Esophagus muscularis mucosa (tissue), 3 donors: ENCODE data around the gene PARVB.

Experiments
- CTCF ChIP-seq, 3 experiments: fragments of 200-600 bp in 2 of 3; fragments of 450-650 bp in 1 of 3; sonication (generic) in 2 of 3; IDR thresholded peaks; one replicate each; pipeline ENCODE4 v1.5.1; 2017 to 2019; ENCODE audit warnings: antibody characterized with exemption in 3 of 3, mild to moderate bottlenecking in 2 of 3, moderate library complexity in 1 of 3
- POLR2A ChIP-seq: fragments of 450-650 bp; IDR thresholded peaks from one replicate; pipeline ENCODE4 v1.6.1; 2017; ENCODE audit warnings: antibody characterized with exemption, moderate library complexity, mild to moderate bottlenecking, low read depth

GRCh38 chr22:44190381-44190976, 166.4 kb downstream of the PARVB start:
- TF ChIP-seq CTCF (IDR thresholded peaks at IDR 0.05) (no peak), POLR2A (no peak)
